HL-60/S4 treated with retinoic acid at 250 ng/mL for 4 days and 3 days (cell line): Measurements from ENCODE around the gene P3R3URF.

Experiments used
- in situ Hi-C: fragments of 300-500 bp; cut with MboI; formaldehyde crosslinking; loops from 2 replicates; pipeline ENCODE4 v1.7.0; 2022; ENCODE audit warnings: low sequenced_read_pairs

P3R3URF gene

DNA sequence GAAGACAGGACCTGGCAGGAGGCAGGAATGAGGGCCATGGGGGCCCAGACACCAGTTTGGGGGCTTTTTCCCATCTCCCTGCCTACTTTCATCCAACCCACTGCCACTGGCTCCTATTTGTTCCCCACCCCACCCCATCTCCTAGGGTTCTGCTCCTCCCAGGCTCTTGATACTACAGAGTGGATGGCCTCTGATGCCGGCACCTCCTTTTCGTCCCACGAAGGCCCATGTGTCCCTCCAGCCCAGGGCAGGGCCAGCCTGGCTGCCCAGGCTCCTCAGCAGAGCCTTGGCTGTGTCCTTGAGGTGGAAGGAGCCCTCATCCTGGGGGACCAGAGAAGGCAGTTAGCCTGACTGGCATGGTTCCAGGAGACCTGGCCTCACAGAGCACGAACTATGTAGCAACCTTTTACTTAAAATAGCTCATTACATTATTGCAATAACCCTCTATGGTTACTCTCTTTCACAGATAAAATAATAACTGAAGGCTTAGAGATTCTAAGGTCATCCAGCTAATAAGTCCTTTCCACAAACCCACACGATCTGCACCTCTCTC lies 18.4 kb upstream of the P3R3URF start:
- in situ Hi-C loops, result no loop called here

GRCh38 chr1:46193984-46194570 lies 17.8 kb upstream of the P3R3URF start:
- in situ Hi-C loops, result no loop called here

DNA sequence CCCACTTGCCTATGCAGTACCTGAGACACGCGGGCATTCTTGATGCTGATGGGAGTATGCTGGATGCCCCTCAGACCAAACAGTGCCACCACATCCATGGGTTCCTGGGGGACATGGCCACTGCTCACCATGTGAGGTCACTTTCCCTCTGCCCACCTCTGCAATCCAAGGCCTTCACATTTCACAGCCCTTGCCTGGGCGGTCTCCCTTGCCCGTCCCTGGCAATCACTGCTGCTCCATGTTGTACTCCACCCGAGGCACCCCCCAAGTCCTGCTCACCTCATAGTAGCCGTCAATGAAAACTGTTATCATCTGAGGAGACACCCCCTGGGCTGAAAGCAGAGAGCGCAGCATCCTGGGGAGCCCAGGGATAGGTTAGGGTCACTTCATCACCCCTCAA lies 17.0 kb upstream of the P3R3URF start:
- in situ Hi-C loops, result no loop called here

DNA sequence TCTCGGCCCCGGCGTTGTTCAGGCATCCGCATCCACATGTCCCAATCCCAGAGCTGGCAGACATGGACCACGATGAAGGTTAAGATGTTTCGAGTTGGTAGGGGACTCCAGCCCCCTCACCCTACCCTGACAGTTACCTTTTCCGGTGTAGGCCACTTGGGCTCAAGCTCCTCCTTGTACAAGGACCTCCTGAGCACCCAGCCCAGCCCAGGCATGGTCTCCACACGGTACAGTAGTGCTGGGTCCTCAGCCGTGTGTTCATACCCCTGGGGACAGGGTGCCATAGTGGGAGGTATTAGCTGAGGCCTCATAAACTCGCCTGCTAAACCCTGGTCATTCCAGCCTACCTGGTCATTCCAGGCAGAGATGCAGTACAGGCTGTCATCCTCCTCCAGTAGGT lies 15.9 kb upstream of the P3R3URF start:
- in situ Hi-C loops, result no loop called here

DNA sequence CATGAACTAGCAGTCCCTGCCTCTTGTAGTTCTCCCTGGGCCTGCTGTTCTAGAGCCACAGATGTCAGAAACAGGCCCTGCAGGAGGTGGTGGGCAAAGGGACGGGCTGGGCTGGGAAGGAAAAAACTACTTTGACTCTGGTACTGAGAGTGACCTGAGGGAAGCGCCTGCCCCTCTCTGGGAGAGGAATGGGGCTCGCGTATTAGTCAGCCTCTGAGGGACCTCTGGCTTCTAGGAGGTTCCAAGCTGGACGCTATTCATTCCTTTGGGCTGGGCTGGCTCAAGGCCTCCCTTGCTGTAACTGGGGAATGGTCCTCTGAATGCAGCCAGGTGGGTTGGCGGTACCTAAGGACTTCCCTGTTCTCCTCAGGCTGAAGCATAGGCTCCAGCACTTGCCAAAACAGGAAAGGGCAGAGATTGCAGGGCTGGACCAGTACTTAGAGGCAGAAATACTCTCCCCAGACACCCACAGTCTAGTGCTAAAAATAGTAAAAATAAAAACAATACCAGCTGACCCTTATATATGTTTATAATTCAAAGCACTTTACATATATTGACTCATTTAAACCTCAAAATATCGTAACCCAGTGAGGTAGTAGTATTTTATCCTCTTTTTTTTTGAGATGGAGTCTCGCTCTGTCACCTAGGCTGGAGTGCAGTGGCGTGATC lies 14.9 kb upstream of the P3R3URF start:
- in situ Hi-C loops, result no loop called here

GRCh38 chr1:46190539-46190938 lies 14.3 kb upstream of the P3R3URF start:
- in situ Hi-C loops, result no loop called here

DNA sequence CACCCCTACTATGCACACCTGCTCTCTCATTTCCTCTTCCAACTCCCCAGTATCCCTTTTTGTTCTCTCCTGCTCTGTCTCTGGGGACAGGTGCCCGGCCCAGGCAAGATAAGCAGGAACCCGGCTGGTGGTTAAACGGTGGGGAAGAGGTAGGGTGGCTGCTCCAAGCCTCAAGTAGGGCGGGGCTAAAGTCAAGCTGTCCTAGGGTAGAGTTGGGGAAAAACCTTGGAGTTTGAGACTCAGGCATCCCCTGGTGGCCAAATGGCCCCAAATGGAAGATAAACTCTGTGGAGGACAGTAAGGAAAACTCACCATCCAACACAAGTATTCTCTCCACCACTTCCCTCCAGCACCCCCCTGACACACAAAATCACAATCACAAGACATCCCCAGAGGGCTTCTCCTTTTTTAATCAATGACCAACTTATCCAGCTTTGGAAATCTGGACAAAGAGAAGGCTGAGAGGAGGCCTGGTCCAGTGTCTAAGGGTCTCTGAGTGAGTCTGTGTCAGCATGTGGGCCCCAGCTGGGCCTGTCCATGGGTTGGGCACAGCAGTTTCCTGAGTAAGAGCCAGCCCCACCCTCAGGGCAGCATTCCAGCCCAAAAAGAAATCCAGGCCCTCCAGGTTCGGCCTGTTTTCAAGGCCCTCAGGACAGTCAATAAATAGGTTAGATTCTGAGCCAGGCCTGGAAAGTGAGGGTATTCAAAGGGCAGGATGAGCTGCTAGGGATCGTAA lies 12.2 kb upstream of the P3R3URF start:
- in situ Hi-C loops, result no loop called here

DNA sequence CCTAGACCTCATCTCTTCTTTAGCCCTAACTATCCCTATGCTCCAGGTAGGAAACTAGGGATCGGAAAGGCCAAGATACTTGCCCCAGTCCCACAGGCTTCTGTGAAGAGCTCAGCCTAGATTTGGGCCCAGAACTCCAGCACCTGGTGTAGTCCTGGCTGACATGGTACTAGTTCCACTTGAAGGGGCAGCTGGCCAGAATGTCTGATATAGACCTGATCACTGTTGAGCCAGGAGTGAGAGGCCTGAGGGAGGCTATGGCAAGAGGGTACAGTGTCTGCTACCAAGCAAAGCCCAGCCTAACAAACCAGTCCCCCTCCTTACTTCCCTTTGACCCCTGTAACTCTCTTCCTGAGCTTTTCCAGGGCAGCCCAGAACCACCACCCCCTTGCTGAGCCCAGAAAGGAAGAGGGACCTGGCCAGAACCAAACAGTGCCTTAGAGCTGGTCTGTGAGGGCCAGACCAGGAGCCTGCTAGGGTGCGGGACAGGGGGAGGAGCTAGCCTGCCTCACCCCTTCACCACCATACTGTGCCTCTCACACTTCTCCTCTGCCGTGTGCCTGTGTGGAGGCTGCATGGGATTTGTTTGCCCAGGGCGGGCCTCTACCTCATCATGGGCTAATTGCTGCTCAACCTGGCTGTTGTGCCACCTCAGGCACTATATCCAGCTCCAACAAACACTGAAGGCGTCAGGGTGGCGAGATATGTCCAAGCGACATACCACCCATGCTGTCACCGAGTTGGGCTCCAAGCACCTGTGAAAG lies 11.0 kb upstream of the P3R3URF start:
- in situ Hi-C loops, result no loop called here

DNA sequence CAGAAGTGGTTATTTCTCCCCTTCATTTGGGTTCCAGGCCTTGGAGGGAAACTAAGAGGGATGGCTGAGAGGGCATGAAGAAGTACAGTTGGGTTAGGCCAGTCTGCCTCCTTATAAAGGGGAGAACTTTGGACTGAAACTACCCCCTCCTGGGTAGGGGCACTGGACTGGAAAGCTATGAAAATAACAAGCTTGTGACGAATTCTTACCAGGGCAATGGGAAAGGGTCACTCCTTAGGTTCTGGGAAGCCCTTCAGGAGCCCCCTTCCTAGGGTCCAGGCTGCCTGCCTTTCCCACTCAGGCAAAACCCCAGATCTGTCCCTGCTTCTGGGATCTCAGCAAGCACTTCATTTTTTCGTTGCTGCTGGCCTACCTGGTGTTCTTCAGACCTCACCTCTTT lies 9.8 kb upstream of the P3R3URF start:
- in situ Hi-C loops, result no loop called here

- in situ Hi-C loops, result no loop called here
These were observed 8.8 kb upstream of the P3R3URF start for GRCh38 chr1:46184920-46185658.

- in situ Hi-C loops, result no loop called here
These were observed 7.8 kb upstream of the P3R3URF start for GRCh38 chr1:46183926-46184557.

GRCh38 chr1:46183079-46183847 lies 7.0 kb upstream of the P3R3URF start:
- in situ Hi-C loops, result no loop called here

- in situ Hi-C loops, result no loop called here
These were observed 5.3 kb upstream of the P3R3URF start for GRCh38 chr1:46181343-46182260.

DNA sequence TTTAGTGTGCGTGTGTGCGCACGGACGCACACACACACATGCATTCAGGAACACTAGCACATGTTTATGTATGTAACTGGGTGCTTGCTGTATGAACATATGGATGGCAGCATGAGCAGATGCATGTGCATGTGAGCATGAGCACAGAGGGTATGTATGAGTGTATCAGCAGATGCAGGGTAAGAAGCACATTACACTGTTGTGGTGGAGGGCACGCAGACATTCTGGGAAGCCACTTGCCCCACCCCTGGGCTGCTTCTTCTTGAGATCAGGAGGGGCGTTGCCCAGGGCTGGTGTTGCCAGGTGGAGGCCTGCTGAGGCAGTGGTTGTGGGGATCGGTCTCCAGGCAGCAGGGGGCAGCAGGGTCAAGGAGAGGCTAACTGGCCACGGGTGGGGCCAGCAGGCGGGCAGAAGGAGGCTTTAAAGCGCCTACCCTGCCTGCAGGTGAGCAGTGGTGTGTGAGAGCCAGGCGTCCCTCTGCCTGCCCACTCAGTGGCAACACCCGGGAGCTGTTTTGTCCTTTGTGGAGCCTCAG lies 3.9 kb upstream of the P3R3URF start:
- in situ Hi-C loops, result no loop called here

DNA sequence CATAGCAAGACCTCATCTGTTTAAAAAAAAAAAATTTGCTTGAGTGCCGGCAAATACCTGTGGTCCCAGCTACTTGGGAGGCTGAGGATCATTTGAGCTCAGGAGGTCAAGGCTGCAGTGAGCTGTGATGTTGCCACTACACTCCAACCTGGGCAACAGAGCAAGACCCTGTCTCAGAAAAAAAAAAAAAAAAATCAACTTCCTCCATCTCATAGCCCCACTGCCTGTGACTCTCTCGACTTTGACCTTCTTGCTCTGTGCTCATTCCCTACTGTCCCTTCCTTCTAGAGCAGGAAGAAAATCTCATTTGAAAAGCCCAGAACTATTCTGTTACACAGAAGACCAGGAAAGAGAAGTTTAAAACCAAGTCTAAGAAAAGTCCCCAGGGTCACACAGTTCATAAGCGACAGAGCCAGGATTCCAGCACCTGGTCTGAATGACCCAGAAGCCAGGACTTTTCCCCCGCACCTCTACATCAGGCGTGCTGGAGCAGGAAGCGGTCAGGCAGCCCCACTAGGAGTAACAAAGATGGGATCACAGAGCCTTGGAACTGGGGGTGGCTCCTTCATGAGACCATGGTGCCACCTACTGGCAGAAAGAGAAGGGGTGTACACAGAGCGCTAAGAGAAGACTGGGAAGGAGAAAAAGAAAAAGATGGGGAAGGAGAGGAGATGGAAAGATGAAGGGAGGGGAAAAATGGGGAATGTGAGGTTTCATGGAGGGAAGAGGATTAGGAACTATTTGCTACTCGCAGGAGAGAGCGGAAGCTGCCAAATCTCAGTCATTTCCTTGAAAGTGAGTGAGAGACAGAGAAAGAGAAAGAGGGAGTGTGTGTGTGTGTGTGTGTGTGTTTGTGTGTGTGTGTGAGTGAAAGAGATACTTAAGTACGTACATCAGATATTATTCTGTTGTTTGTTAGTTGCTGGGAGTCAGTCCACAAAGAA lies 3.1 kb upstream of the P3R3URF start:
- in situ Hi-C loops, result loop anchor here (5.0 kb wide), 1 partner anchor 142 kb away; no protein-coding TSS in a partner anchor

DNA sequence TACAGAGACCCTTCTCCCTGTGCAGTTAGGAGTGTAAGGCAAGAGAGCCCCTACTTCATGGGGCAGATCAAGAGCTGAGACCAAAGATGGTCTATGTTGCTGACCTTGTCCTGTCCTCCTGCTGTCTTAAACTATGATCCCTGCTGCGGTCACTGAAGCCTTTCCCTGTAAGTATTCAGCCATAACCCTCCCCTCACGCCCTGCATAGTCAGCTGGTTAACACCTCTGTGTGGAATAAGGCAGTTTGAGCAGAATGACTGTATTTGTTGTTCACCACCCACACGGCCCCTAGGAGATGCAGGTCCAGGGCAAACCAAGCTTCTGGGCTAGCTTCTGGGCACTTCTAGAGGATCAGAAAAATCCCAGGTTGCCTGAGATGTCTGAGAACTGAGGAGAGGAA lies 1.0 kb downstream of the P3R3URF start:
- in situ Hi-C loops, result loop anchor here (5.0 kb wide), 1 partner anchor 138 kb away; no protein-coding TSS in a partner anchor
